Right lobe of liver (tissue), 4 donors: ENCODE results near the gene ANGPTL2.

Experiments
- POLR2A ChIP-seq: fragments of 450-650 bp; IDR thresholded peaks from one replicate; pipeline ENCODE4 v1.6.1; 2017; ENCODE audit warnings: antibody characterized with exemption, mild to moderate bottlenecking
- TF ChIP-seq, protein P1 (sequence below), 4 donors: fragments of 200-600 bp in 3 of 4; fragments of 450-650 bp in 1 of 4; IDR thresholded peaks; one replicate each; pipeline versions ENCODE4 v1.5.1 to v1.8.0; 2016 to 2022; ENCODE audit warnings: antibody characterized with exemption in 4 of 4, mild to moderate bottlenecking in 2 of 4
- donor health status: DM: no; HTN: no; CAD: no.
- donor health status: DM: no; HTN: no; CAD: no.
- donor health status: DM: no; HTN: yes; CAD: no.

DNA sequence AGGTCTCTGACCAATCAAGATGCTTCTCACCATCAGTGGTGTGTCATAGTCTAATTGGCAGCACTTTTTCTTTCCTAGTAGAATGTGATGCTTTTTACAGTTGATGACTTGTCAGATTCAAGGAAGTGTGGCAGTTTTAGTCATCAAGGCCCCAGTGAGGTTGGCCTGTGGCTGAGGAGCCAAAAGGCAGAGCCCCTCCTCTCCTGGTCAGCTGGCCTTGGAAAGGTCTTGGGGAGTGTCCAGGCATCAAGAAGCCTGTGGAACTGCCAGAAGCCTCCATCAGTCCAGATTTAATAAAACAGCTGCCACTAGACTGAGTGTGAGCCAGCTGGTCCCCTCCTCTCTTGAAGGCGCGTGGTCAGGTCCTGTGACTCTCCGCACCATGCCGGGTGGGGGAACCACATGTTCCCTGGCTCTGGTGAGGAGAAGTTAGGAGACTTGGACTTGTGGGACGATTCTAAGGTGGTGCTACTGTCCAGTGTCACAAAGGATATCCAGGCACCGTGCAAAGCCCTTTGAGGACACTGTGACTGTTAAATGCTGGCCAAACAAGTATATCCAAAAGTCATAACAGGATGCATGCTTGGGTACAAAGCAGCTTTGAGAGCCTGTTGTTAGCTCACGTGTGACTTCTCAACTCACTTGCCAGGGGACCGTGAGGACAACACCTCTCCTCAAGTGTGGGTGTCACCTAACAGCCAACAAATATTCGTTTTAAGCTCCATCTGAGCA, 6.1 kb upstream of the ANGPTL2 start:
- no peak for TF ChIP-seq POLR2A
- TF ChIP-seq, protein P1, sequence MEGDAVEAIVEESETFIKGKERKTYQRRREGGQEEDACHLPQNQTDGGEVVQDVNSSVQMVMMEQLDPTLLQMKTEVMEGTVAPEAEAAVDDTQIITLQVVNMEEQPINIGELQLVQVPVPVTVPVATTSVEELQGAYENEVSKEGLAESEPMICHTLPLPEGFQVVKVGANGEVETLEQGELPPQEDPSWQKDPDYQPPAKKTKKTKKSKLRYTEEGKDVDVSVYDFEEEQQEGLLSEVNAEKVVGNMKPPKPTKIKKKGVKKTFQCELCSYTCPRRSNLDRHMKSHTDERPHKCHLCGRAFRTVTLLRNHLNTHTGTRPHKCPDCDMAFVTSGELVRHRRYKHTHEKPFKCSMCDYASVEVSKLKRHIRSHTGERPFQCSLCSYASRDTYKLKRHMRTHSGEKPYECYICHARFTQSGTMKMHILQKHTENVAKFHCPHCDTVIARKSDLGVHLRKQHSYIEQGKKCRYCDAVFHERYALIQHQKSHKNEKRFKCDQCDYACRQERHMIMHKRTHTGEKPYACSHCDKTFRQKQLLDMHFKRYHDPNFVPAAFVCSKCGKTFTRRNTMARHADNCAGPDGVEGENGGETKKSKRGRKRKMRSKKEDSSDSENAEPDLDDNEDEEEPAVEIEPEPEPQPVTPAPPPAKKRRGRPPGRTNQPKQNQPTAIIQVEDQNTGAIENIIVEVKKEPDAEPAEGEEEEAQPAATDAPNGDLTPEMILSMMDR (IDR thresholded peaks at IDR 0.05), result no peak
